HG03575 (cell line): Measurements from ENCODE around the gene PCBP4.

Source experiments
- ATAC-seq: cut with Tn5 transposase; IDR thresholded peaks from one replicate; pipeline ENCODE4 v1.9.1; 2021; ENCODE audit not compliant: unreplicated experiment, insufficient number of reproducible peaks, low FRiP score; ENCODE audit errors: extremely low read depth

The PCBP4 gene

DNA sequence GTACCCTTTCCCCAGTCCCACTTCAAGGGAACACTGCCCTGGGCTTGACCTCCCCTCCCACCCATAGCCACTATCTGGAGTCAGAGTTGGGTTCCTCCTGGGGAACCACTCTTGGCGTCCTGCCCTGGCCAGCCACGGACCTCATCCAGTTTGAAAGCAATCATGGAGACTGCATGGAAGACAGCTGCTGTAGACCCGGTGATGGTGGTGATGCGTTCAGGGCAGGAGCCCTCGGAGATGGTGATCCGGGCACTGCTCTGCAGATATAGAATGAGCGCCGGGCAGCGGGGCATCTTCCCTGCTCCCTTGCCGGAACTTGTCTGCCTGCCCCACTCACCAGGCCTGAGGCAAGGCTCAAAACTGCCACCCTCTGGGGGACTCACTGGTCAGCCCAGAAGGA, 6.9 kb downstream of the PCBP4 start:
- ATAC-seq = no peak

DNA sequence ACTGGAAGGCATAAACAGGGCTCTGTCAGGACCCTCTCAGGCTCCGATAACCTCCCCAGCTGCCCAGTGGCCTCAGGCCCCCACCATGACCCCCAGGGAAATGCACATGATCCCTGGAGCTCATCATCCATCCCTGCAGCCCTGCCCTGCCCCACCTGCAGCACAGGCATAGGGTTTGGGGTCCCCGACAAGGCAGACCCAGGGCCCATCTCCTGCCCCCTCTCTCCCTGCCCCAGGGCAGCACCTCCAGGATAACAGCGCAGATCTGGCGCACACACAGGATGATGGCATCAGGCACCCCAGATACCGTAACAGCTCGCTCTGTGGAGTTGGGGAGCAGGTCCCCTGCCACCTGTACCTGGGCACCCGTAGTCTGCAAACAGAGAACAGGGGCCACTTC, 7.6 kb downstream of the PCBP4 start:
- ATAC-seq = no peak

- no peak for ATAC-seq
These were observed 8.4 kb downstream of the PCBP4 start for GRCh38 chr3:51958603-51959521.

DNA sequence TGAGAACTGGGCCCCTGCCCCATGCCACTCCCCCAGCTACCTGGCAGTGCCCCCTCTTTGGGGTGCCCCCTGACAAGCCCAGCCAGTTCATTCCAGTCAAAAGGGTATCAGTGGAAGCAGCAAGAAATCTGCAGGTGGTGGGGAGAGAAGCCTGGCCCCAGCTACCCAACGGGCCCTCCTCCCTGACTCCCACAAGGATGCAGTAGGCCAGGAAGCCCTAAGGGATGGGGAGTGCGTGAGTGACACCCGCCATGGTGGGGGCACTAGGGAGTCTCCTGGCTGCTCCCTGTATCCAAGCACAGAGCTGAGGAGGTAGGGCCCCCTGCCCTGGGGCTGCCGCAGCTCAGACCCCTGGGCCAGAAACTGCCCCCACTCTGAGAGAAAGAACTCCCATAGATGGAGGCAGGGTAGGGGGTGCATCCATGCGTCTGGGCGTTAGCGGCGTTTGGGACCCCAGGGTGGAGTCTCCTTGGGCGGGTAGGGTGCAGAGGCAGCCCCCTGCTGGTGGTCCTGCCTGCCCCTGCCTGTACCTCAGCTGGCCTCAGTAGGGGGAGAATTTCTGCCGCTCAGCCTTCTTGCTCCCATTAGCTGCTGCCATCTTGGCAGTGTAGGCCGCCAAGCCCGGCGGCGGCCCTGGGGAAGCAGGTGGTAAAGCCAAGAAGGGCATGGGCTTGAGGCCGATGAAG, 9.6 kb downstream of the PCBP4 start:
- ATAC-seq = no peak

- no peak for ATAC-seq
These were observed 11.1 kb downstream of the PCBP4 start for GRCh38 chr3:51955893-51956770.

- ATAC-seq = no peak
These were observed 11.9 kb downstream of the PCBP4 start, which contains the start of gene GPR62 for GRCh38 chr3:51955175-51955892. TSS of gene GPR62 (plus strand) at chr3:51955381. CDS start at chr3:51955653, 272 bp downstream.

- ATAC-seq = no peak
These were observed 12.5 kb downstream of the PCBP4 start for GRCh38 chr3:51954713-51955112.

GRCh38 chr3:51954105-51954504, 13.1 kb downstream of the PCBP4 start:
- no peak for ATAC-seq

GRCh38 chr3:51953445-51953844, 13.8 kb downstream of the PCBP4 start:
- no peak for ATAC-seq

DNA sequence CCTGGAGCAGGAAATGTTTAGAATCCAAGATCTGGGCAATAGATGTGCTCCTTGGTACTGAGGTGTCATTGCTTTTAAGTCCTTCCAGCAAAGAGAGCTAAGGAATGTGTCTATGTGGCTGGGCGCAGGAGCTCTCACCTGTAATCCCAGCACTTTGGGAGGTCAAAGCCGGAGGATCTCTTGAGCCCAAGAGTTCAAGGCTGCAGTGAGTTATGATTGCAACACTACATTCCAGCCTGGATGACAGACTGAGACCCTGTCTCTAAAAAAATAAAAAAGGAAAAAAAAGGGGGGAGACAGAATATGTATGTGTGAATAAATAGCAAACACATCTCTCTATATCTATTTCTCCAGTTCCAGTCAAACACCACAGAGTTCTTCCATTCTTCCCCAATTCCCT, 16.4 kb downstream of the PCBP4 start:
- no peak for ATAC-seq

- no peak for ATAC-seq
These were observed 18.1 kb downstream of the PCBP4 start for GRCh38 chr3:51949121-51949520.

GRCh38 chr3:51948016-51948580, 19.2 kb downstream of the PCBP4 start:
- ATAC-seq = no peak

DNA sequence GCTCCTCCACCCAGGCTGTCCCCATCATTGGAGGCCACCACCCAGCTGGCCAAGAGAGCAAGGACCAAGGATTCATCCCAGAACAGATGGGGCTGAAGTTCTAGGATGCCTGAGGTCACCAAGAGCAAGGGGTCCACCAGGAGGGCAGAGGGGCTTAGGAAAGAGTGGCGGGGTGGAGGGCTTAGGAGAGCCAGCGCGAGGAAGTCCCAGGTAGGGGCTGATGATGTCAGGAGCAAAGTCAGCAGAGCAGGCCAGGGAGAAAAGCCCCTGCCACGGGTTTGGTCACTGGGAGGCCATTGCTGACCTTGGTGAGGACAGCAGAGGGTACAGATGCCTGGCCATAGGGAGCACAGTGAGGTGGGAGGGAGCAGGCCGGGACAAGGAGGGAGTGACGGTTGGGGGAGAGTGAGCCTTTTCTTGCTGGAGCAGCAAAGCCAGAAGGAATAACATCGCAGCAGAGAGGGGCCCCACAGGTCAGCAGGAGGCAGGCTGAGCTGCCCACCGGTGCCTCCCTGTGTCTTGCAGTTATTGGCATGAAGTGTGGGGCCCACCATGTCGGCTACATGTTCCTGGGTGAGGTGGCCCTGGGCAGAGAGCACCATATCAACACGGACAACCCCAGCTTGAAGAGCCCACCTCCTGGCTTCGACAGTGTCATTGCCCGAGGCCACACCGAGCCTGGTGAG, 19.9 kb downstream of the PCBP4 start:
- no peak for ATAC-seq

DNA sequence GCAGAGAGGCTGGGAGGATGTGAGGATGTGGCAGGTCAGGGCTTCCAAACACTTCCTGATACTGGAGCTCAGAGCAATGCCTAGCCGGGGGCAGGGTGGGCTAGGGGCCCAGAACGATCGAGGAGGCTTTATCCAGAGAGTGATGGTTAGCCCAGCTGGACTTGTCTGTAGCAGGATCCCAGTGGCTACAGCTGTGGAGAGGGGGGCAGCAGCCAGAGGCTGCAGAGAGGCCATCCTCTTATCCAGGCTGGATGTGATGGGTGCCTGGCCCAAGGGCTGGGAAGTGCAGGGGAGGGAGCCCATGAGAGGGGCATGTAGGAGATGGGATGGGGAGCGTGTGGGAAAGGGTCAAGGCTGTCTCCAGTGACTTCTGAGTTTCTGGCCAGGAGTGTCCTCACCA, 20.5 kb downstream of the PCBP4 start:
- ATAC-seq = no peak

DNA sequence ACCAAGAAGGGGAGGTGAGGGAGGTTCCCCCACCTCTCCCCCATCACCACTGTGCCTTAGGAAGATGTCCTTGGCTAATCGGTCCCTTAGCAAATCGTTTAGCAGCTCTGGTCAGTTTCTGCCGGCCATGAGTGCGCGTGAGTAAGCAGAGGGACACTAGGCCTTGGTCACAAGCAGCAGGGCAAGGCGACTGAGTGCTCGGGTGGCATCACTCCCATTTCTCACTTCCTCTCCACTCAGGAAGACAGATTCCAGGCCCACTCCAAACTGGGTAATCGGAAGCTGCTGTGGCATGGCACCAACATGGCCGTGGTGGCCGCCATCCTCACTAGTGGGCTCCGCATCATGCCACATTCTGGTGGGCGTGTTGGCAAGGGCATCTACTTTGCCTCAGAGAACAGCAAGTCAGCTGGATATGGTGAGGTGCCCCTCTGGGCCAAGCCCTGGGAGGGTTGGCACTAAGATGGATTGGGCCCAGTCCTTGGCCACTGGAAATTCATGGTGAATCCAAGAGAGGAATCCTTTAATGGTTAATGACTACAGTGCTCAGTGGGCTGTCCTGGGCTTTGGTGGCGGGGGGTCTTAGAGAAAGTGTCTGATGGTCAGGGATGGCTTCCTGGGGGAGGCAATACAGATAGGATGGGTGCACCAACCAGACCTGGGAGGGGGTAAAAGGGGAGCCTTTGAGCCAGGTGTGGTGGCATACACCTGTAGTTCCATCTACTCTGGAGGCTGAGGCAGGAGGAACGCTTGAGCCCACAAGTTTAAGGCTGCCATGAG, 21.1 kb downstream of the PCBP4 start:
- ATAC-seq = no peak

DNA sequence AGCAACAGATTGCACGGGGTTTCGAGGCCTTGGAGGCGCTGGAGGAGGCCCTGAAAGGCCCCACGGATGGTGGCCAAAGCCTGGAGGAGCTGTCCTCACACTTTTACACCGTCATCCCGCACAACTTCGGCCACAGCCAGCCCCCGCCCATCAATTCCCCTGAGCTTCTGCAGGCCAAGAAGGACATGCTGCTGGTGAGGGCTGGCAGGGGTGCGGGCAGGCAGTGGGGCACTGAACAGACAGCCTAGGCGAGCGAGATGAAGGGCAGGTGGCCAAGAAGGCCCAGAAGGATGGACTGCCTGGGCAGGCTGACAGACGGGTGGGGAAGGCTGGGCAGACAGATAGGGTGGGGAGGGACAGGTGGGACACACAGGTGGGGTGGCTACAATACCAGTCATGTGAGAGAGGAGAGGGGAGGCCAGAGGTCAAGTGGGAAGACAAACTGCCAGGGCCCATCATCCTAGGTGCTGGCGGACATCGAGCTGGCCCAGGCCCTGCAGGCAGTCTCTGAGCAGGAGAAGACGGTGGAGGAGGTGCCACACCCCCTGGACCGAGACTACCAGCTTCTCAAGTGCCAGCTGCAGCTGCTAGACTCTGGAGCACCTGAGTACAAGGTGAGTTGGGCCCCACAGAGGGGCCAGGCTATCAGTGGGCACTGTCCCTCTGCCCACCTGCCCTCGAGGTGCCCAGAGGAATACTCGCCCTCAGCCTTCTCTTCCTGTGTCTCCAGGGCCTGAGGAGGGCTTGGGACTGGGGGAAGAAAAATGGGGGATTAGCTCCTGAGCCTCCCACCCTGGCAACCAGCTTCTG, 22.0 kb downstream of the PCBP4 start:
- no peak for ATAC-seq
